Immature natural killer cell (primary cell): ENCODE data around the gene UBE2M. TPM values are rescaled to one million over a fixed set of nuclear protein-coding genes. Genes with fewer than 3 reads are reported as not detected.
A peak's percentile ranks its signal among the peaks of the same experiment; 100 is the strongest.

Experiments
- DNase-seq, 3 donors: peaks; one replicate each; pipeline ENCODE4 v3.0.0; 2022; ENCODE audit warnings: mixed read lengths in 1 of 3
- H3K27ac Mint-ChIP-seq, 6 donors: one replicate each; pipeline ENCODE4 v1.8.0; 2020; ENCODE audit warnings: mixed read lengths in 6 of 6, mild to moderate bottlenecking in 5 of 6, inconsistent platforms in 4 of 6, moderate library complexity in 3 of 6
- H3K27me3 Mint-ChIP-seq, 3 donors: one replicate each; pipeline ENCODE4 v1.8.0; 2020 to 2021; ENCODE audit warnings: low read depth in 3 of 3, mild to moderate bottlenecking in 3 of 3, mixed read lengths in 3 of 3, moderate library complexity in 3 of 3, inconsistent platforms in 1 of 3
- H3K36me3 Mint-ChIP-seq, 3 donors: one replicate each; pipeline ENCODE4 v1.8.0; 2020; ENCODE audit warnings: mixed read lengths in 3 of 3, inconsistent platforms in 2 of 3, mild to moderate bottlenecking in 2 of 3
- H3K4me1 Mint-ChIP-seq, 2 donors: one replicate each; pipeline ENCODE4 v1.8.0; 2020; ENCODE audit warnings: inconsistent platforms in 2 of 2, mild to moderate bottlenecking in 2 of 2, mixed read lengths in 2 of 2, moderate library complexity in 1 of 2
- H3K4me3 Mint-ChIP-seq, 5 donors: one replicate each; pipeline ENCODE4 v1.8.0; 2020; ENCODE audit warnings: mild to moderate bottlenecking in 5 of 5, mixed read lengths in 5 of 5, inconsistent platforms in 3 of 5, moderate library complexity in 3 of 5
- H3K9me3 Mint-ChIP-seq, 6 donors: one replicate each; pipeline ENCODE4 v1.8.0; 2020; ENCODE audit warnings: mild to moderate bottlenecking in 6 of 6, mixed read lengths in 6 of 6, inconsistent platforms in 4 of 6, moderate library complexity in 3 of 6
- polyA plus RNA-seq, 3 donors: library from polyadenylated mRNA; unstranded; fragments of 300-500 nt; fragmentation: Illumina TruSeq; gene quantifications; one replicate each; pipeline ENCODE4 v1.2.3, GENCODE V29; 2021

The UBE2M gene
- polyA plus RNA-seq, 3 donors from 2014 or later = 10.8 to 18.5 (median 15.5) TPM

GRCh38 chr19:58563823-58564222 lies 5.4 kb upstream of the UBE2M start:
- Mint-ChIP-seq H3K36me3 (no peaks in the 10 kb centered on the region), H3K27me3 (peaks cover 9 to 17% (median 17%) of the 10 kb centered on the region in 3 donors), H3K27ac (peak overlapping the region in 5 of 6 donors; percentile 35 to 88 (median 65)), H3K4me3 (peak overlapping the region; percentile 60 to 97 (median 79)), H3K9me3 (peaks cover 0 to 2% (median 0%) of the 10 kb centered on the region in 6 donors), H3K4me1 (peaks cover 48 to 56% of the 10 kb centered on the region in 2 donors)
- DNase-seq = no peak

GRCh38 chr19:58563034-58563573 lies 4.7 kb upstream of the UBE2M start:
- H3K4me1 Mint-ChIP-seq = peaks cover 48 to 59% of the 10 kb centered on the region in 2 donors
- DNase-seq = peak in 2 of 3 donors; percentile 54 to 61

GRCh38 chr19:58562122-58563033 lies 4.0 kb upstream of the UBE2M start:
- Mint-ChIP-seq H3K4me3 (peak overlapping the region; percentile 79 to 97 (median 88)), H3K27me3 (peaks cover 13 to 25% (median 19%) of the 10 kb centered on the region in 3 donors), H3K27ac (peak overlapping the region; percentile 55 to 99 (median 81)), H3K9me3 (peaks cover 0 to 2% (median 0%) of the 10 kb centered on the region in 6 donors), H3K4me1 (peaks cover 54 to 66% of the 10 kb centered on the region in 2 donors), H3K36me3 (no peaks in the 10 kb centered on the region)
- DNase-seq = peak; percentile 61 to 76 (median 69)

More at GRCh38 chr19:58563034-58563573, 4.7 kb upstream of the UBE2M start:
- H3K4me3 Mint-ChIP-seq = peak overlapping the region; percentile 79 to 97 (median 88)
- H3K36me3 Mint-ChIP-seq = no peaks in the 10 kb centered on the region
- peaks cover 13 to 23% (median 19%) of the 10 kb centered on the region in 3 donors for H3K27me3 Mint-ChIP-seq
- H3K27ac Mint-ChIP-seq = peak overlapping the region; percentile 42 to 99 (median 82)
- H3K9me3 Mint-ChIP-seq = peaks cover 0 to 2% (median 0%) of the 10 kb centered on the region in 6 donors

GRCh38 chr19:58561373-58562121 lies 3.1 kb upstream of the UBE2M start:
- H3K4me3 Mint-ChIP-seq = peak overlapping the region; percentile 79 to 97 (median 88)
- peaks cover 0 to under 1% (median 0%) of the 10 kb centered on the region in 3 donors for H3K36me3 Mint-ChIP-seq
- no peak for DNase-seq
- peaks cover 15 to 26% (median 21%) of the 10 kb centered on the region in 3 donors for H3K27me3 Mint-ChIP-seq
- H3K27ac Mint-ChIP-seq = peak overlapping the region; percentile 70 to 99 (median 88)
- H3K4me1 Mint-ChIP-seq = peaks cover 62 to 74% of the 10 kb centered on the region in 2 donors
- peaks cover 0 to 2% (median 0%) of the 10 kb centered on the region in 6 donors for H3K9me3 Mint-ChIP-seq

- Mint-ChIP-seq H3K4me3 (peak overlapping the region; percentile 82 to 97 (median 91)), H3K27ac (peak overlapping the region; percentile 84 to 99 (median 98)), H3K9me3 (peaks cover 0 to 2% (median 0%) of the 10 kb centered on the region in 6 donors), H3K36me3 (peaks cover 0 to 6% (median 0%) of the 10 kb centered on the region in 3 donors), H3K27me3 (peaks cover 17 to 26% (median 21%) of the 10 kb centered on the region in 3 donors), H3K4me1 (peaks cover 68 to 79% of the 10 kb centered on the region in 2 donors)
- no peak for DNase-seq
Observed at GRCh38 chr19:58560921-58561320, 2.5 kb upstream of the UBE2M start.

- DNase-seq = no peak
- H3K4me3 Mint-ChIP-seq = peak overlapping the region; percentile 96 to 99 (median 97)
- H3K36me3 Mint-ChIP-seq = peaks cover 0 to 8% (median 0%) of the 10 kb centered on the region in 3 donors
- peaks cover 0 to 2% (median 0%) of the 10 kb centered on the region in 6 donors for H3K9me3 Mint-ChIP-seq
- H3K27ac Mint-ChIP-seq = peak overlapping the region; percentile 98 to 99 (median 99)
- H3K27me3 Mint-ChIP-seq = peaks cover 17 to 27% (median 23%) of the 10 kb centered on the region in 3 donors
- peaks cover 71 to 83% of the 10 kb centered on the region in 2 donors for H3K4me1 Mint-ChIP-seq
Observed at GRCh38 chr19:58560007-58560887, 1.8 kb upstream of the UBE2M start.

GRCh38 chr19:58559275-58560006 lies 1.0 kb upstream of the UBE2M start:
- H3K4me3 Mint-ChIP-seq = peak overlapping the region; percentile 96 to 99 (median 97)
- peak overlapping the region; percentile 98 to 99 (median 99) for H3K27ac Mint-ChIP-seq
- peaks cover 0 to 2% (median 0%) of the 10 kb centered on the region in 6 donors for H3K9me3 Mint-ChIP-seq
- H3K36me3 Mint-ChIP-seq = peaks cover 0 to 12% (median 0%) of the 10 kb centered on the region in 3 donors
- peaks cover 78 to 88% of the 10 kb centered on the region in 2 donors for H3K4me1 Mint-ChIP-seq
- peak; percentile 63 to 82 (median 81) for DNase-seq
- peaks cover 23 to 33% (median 28%) of the 10 kb centered on the region in 3 donors for H3K27me3 Mint-ChIP-seq

GRCh38 chr19:58558623-58559274 lies 338 bp upstream of the UBE2M start:
- peaks cover 0 to 2% (median 0%) of the 10 kb centered on the region in 6 donors for H3K9me3 Mint-ChIP-seq
- peak overlapping the region; percentile 96 to 99 (median 97) for H3K4me3 Mint-ChIP-seq
- peaks cover 24 to 33% (median 28%) of the 10 kb centered on the region in 3 donors for H3K27me3 Mint-ChIP-seq
- H3K36me3 Mint-ChIP-seq = peaks cover 0 to 13% (median 0%) of the 10 kb centered on the region in 3 donors
- DNase-seq = peak; percentile 100
- H3K27ac Mint-ChIP-seq = peak overlapping the region; percentile 98 to 99 (median 99)
- peaks cover 83 to 88% of the 10 kb centered on the region in 2 donors for H3K4me1 Mint-ChIP-seq

- H3K36me3 Mint-ChIP-seq = peaks cover 5 to 22% (median 6%) of the 10 kb centered on the region in 3 donors
- H3K27ac Mint-ChIP-seq = peak overlapping the region; percentile 89 to 99 (median 96)
- H3K9me3 Mint-ChIP-seq = no peaks in the 10 kb centered on the region
- peak overlapping the region; percentile 85 to 97 (median 90) for H3K4me3 Mint-ChIP-seq
- peaks cover 81 to 87% of the 10 kb centered on the region in 2 donors for H3K4me1 Mint-ChIP-seq
- H3K27me3 Mint-ChIP-seq = peaks cover 22 to 28% (median 27%) of the 10 kb centered on the region in 3 donors
- DNase-seq = no peak
Observed at GRCh38 chr19:58557221-58558065, 968 bp downstream of the UBE2M start.

GRCh38 chr19:58556622-58557220 lies 1.7 kb downstream of the UBE2M start:
- Mint-ChIP-seq H3K4me3 (peak overlapping the region; percentile 85 to 97 (median 90)), H3K9me3 (no peaks in the 10 kb centered on the region), H3K27ac (peak overlapping the region; percentile 85 to 99 (median 96)), H3K36me3 (peaks cover 10 to 27% (median 11%) of the 10 kb centered on the region in 3 donors), H3K4me1 (peaks cover 74 to 82% of the 10 kb centered on the region in 2 donors), H3K27me3 (peaks cover 19 to 23% (median 23%) of the 10 kb centered on the region in 3 donors)
- DNase-seq = no peak
